ENCODE data around the gene CYFIP2. TPM values are rescaled to one million over a fixed set of nuclear protein-coding genes. Genes with fewer than 3 reads are reported as not detected.
A peak's percentile ranks its signal among the peaks of the same experiment; 100 is the strongest.

CYFIP2 gene
- total RNA-seq, 1 donor from 2014 or later = 96.8 TPM

- H3K4me3 ChIP-seq (ENCODE audit: insufficient read depth, low read depth, low read length) = no peak overlapping the region
- H3K4me1 ChIP-seq (ENCODE audit: insufficient read depth, low read length) = peaks cover 14% of the 10 kb centered on the region
- H3K9me3 ChIP-seq (ENCODE audit: insufficient read depth, low read depth, low read length) = no peaks in the 10 kb centered on the region
- no peaks in the 10 kb centered on the region for H3K79me2 ChIP-seq (ENCODE audit: insufficient read depth, low read length)
- H3K27me3 Mint-ChIP-seq (ENCODE audit: low read depth, unreplicated experiment) = no peaks in the 10 kb centered on the region
- peaks cover 14% of the 10 kb centered on the region for H3K36me3 Mint-ChIP-seq (ENCODE audit: low read depth, unreplicated experiment)
- FAIRE-seq = peak; percentile 95
- H3K9me3 Mint-ChIP-seq (ENCODE audit: unreplicated experiment) = no peaks in the 10 kb centered on the region
- H3K36me3 ChIP-seq (ENCODE audit: insufficient read depth, low read length) = no peaks in the 10 kb centered on the region
- H3K4me1 Mint-ChIP-seq (ENCODE audit: low read depth, unreplicated experiment) = peaks cover 26% of the 10 kb centered on the region
- H3K9ac ChIP-seq (ENCODE audit: low read length) = no peak overlapping the region
- no peak for TF ChIP-seq EZH2 (IDR thresholded peaks at IDR 0.05; ENCODE audit: insufficient read depth, low read length)
- TF ChIP-seq, protein P1, sequence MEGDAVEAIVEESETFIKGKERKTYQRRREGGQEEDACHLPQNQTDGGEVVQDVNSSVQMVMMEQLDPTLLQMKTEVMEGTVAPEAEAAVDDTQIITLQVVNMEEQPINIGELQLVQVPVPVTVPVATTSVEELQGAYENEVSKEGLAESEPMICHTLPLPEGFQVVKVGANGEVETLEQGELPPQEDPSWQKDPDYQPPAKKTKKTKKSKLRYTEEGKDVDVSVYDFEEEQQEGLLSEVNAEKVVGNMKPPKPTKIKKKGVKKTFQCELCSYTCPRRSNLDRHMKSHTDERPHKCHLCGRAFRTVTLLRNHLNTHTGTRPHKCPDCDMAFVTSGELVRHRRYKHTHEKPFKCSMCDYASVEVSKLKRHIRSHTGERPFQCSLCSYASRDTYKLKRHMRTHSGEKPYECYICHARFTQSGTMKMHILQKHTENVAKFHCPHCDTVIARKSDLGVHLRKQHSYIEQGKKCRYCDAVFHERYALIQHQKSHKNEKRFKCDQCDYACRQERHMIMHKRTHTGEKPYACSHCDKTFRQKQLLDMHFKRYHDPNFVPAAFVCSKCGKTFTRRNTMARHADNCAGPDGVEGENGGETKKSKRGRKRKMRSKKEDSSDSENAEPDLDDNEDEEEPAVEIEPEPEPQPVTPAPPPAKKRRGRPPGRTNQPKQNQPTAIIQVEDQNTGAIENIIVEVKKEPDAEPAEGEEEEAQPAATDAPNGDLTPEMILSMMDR (IDR thresholded peaks at IDR 0.05; ENCODE audit: insufficient read depth, low read depth, low read length) = no peak
- H2AFZ ChIP-seq (ENCODE audit: low read depth, low read length) = no peak overlapping the region
- H4K20me1 ChIP-seq (ENCODE audit: insufficient read depth, low read length) = no peaks in the 10 kb centered on the region
- H3K27me3 ChIP-seq (ENCODE audit: insufficient read depth, low read length) = no peaks in the 10 kb centered on the region
- peak; percentile 49 for DNase-seq (ENCODE audit: low read depth)
- H3K4me2 ChIP-seq (ENCODE audit: low read length) = peak overlapping the region; percentile 33
- no peak overlapping the region for H3K27ac ChIP-seq (ENCODE audit: low read depth, low read length)
- H3K4me3 Mint-ChIP-seq (ENCODE audit: unreplicated experiment) = peak overlapping the region; percentile 72
- H3K27ac Mint-ChIP-seq (ENCODE audit: unreplicated experiment) = peak overlapping the region; percentile 100
These were observed 24.4 kb downstream of the CYFIP2 start for GRCh38 chr5:157290156-157290980.

- Histone ChIP-seq H3K79me2 (ENCODE audit: insufficient read depth, low read length) (no peaks in the 10 kb centered on the region), H3K36me3 (ENCODE audit: insufficient read depth, low read length) (no peaks in the 10 kb centered on the region), H3K27ac (ENCODE audit: low read depth, low read length) (no peak overlapping the region), H3K9me3 (ENCODE audit: insufficient read depth, low read depth, low read length) (no peaks in the 10 kb centered on the region), H2AFZ (ENCODE audit: low read depth, low read length) (no peak overlapping the region), H3K27me3 (ENCODE audit: insufficient read depth, low read length) (no peaks in the 10 kb centered on the region), H3K4me3 (ENCODE audit: insufficient read depth, low read depth, low read length) (no peak overlapping the region), H3K9ac (ENCODE audit: low read length) (no peak overlapping the region), H3K4me2 (ENCODE audit: low read length) (peak overlapping the region; percentile 33), H3K4me1 (ENCODE audit: insufficient read depth, low read length) (peaks cover 14% of the 10 kb centered on the region), H4K20me1 (ENCODE audit: insufficient read depth, low read length) (no peaks in the 10 kb centered on the region)
- peak overlapping the region; percentile 100 for H3K27ac Mint-ChIP-seq (ENCODE audit: unreplicated experiment)
- H3K4me1 Mint-ChIP-seq (ENCODE audit: low read depth, unreplicated experiment) = peaks cover 26% of the 10 kb centered on the region
- H3K9me3 Mint-ChIP-seq (ENCODE audit: unreplicated experiment) = no peaks in the 10 kb centered on the region
- FAIRE-seq = no peak
- peak overlapping the region; percentile 72 for H3K4me3 Mint-ChIP-seq (ENCODE audit: unreplicated experiment)
- peaks cover 17% of the 10 kb centered on the region for H3K36me3 Mint-ChIP-seq (ENCODE audit: low read depth, unreplicated experiment)
- no peak for TF ChIP-seq EZH2 (IDR thresholded peaks at IDR 0.05; ENCODE audit: insufficient read depth, low read length)
- TF ChIP-seq, protein P1 (IDR thresholded peaks at IDR 0.05; ENCODE audit: insufficient read depth, low read depth, low read length) = no peak
- no peaks in the 10 kb centered on the region for H3K27me3 Mint-ChIP-seq (ENCODE audit: low read depth, unreplicated experiment)
- peak; percentile 10 for DNase-seq (ENCODE audit: low read depth)
These were observed 25.2 kb downstream of the CYFIP2 start for GRCh38 chr5:157290981-157291711.
